D721Med (cell line): ENCODE data around the gene SESTD1.

Source experiments
- DNase-seq: peaks from one replicate; pipeline ENCODE4 v3.0.0; 2011; ENCODE audit warnings: low spot score; ENCODE audit not compliant: insufficient read length
- FAIRE-seq: peaks from 2 replicates; lab custom pipeline; 2011; peaks lifted over from hg19 to GRCh38; lab: Jason Lieb, UNC
- CTCF ChIP-seq: IDR thresholded peaks from 2 replicates; pipeline ENCODE4 v1.5.1; 2012; ENCODE audit warnings: mild to moderate bottlenecking, control low read depth; ENCODE audit not compliant: insufficient read depth; ENCODE audit errors: missing control alignments

The SESTD1 gene

GRCh38 chr2:179302764-179303571, 38.3 kb upstream of the SESTD1 start:
- FAIRE-seq, result no peak
- no peak for TF ChIP-seq CTCF
- DNase-seq, result no peak

GRCh38 chr2:179302149-179302548, 37.5 kb upstream of the SESTD1 start:
- TF ChIP-seq CTCF, result no peak
- no peak for FAIRE-seq
- DNase-seq, result no peak

GRCh38 chr2:179298666-179299065, 34.0 kb upstream of the SESTD1 start:
- FAIRE-seq (no peak), DNase-seq (no peak)
- no peak for TF ChIP-seq CTCF

GRCh38 chr2:179297927-179298326, 33.3 kb upstream of the SESTD1 start:
- DNase-seq, result no peak
- no peak for FAIRE-seq
- TF ChIP-seq CTCF, result no peak

- DNase-seq, result no peak
- no peak for TF ChIP-seq CTCF
- FAIRE-seq, result no peak
These were observed 25.7 kb upstream of the SESTD1 start for GRCh38 chr2:179290329-179290728.

GRCh38 chr2:179285060-179285459, 20.4 kb upstream of the SESTD1 start:
- FAIRE-seq (no peak), DNase-seq (no peak)
- TF ChIP-seq CTCF, result no peak
